C4-2B (cell line): ENCODE data around the gene UBD.

Source experiments
- H3K27ac ChIP-seq: fragments of 450-650 bp; 2 replicates; pipeline ENCODE4 v1.5.1; 2017
- CTCF ChIP-seq: fragments of 450-650 bp; conservative IDR thresholded peaks from 2 replicates; pipeline ENCODE4 v1.5.1; 2017; ENCODE audit warnings: mild to moderate bottlenecking
- ZFX ChIP-seq: fragments of 450-650 bp; IDR thresholded peaks from 2 replicates; pipeline ENCODE4 v1.6.1; 2017

UBD gene

DNA sequence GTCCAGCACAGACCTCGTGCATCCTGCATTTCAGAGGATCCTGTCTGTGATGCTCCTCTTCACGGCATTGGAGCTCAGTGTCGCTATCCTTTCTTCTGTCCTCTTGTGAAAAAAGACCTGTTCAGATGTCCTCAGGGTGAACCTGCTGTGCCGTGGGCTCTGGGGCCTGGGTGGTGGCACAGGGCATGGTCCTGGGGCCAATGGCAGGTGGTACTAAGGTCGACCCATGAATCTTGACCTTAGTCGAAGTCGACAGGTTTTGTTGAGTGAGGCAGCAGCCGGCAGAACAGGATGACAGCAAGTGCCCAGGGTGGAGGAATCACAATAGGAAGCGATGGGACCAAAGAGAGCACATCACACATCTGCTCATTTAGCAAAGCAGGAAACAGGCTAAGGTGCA, 49.8 kb downstream of the UBD start:
- no peak for TF ChIP-seq CTCF
- TF ChIP-seq ZFX = no peak
- no peak overlapping the region for H3K27ac ChIP-seq

DNA sequence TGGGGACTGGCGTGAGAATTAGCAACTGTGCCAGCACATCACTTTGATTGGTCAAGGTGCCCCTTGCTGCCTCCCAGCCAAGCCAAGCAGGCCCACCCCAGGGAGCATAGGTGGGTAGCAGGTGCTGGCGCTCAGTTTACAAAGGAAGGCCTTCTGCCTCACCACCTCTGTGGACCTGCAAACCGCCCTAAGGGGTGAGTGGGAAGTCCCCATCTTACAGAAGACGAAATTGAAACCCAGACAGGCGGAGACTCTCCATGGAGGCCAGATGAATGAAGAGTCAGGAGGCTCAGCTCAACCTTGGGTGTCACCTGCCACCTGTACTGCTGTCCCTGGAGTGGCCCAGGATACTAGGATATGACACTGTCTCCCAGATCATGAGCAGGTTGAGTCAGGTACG, 50.3 kb downstream of the UBD start:
- TF ChIP-seq ZFX = no peak
- no peak for TF ChIP-seq CTCF
- no peak overlapping the region for H3K27ac ChIP-seq

- no peak overlapping the region for H3K27ac ChIP-seq
- TF ChIP-seq CTCF = no peak
- no peak for TF ChIP-seq ZFX
Measured at GRCh38 chr6:29507319-29507718, 52.2 kb downstream of the UBD start.

DNA sequence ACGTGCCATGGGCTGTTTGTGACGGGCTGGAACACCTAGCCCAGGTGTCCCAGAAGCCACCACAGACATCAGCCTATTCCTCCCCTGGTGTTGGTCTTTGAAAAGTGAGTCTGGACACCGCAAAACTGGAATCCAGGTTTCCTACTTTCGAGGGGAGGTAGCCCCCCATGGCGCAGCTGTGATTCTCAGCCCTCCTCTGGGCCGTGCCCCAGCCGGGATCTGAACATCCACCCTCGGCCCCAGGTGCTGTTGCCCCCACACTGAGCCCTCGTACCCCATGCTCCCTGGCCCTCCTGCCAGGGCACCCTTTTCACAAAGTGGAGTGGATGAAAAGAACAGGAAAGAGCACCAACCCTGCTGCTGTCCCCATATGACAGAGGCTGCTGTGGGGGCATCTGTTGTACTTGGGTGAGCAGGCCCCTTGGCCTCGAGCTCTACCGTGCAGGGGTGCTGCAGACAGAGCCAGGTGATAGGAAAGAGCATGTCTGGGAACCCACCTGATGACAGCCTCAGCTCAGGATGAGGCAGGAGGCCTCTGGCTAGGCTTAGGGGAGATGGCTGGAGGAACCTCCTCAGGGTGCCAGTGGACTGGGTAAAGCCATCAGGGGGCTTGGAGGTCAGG, 53.0 kb downstream of the UBD start:
- TF ChIP-seq ZFX (no peak), CTCF (no peak)
- no peak overlapping the region for H3K27ac ChIP-seq

- H3K27ac ChIP-seq = no peak overlapping the region
- TF ChIP-seq ZFX (no peak), CTCF (no peak)
Measured at GRCh38 chr6:29505808-29506207, 53.7 kb downstream of the UBD start.
